SK-N-SH (cell line): ENCODE results near the gene PNMA1. TPM values are rescaled to one million over a fixed set of nuclear protein-coding genes. Genes with fewer than 3 reads are reported as not detected.

Experiments used
- CTCF ChIA-PET: fragments of 300-600, 350-600 bp; formaldehyde crosslinking; extraction: SDS; loops from one replicate; lab custom pipeline; 2021; lab: Yijun Ruan, JAX
- POLR2A ChIA-PET: fragments of 350-600 bp; sonication (Branson Sonifier 250); formaldehyde crosslinking; extraction: SDS; loops from one replicate; lab custom pipeline; 2020; ENCODE audit warnings: antibody characterized with exemption, inconsistent platforms; lab: Yijun Ruan, JAX
- DNase-seq: peaks from one replicate; pipeline ENCODE4 v3.0.0; 2012
- H2AFZ ChIP-seq: fragments of 200-600 bp; sonication (generic); 2 replicates; pipeline ENCODE4 v1.8.1; 2016; ENCODE audit warnings: antibody characterized with exemption, mild to moderate bottlenecking, low read depth
- H3F3A ChIP-seq: fragments of 200-600 bp; sonication (generic); replicated peaks from 2 replicates; pipeline ENCODE3; 2016; ENCODE audit warnings: antibody characterized with exemption, mild to moderate bottlenecking; ENCODE audit not compliant: insufficient read depth
- H3K27ac ChIP-seq, 2 experiments: fragments of 200-500 bp in 1 of 2; fragments of 200-600 bp in 1 of 2; sonication (Bioruptor generic) in 1 of 2; sonication (generic), shearing (Covaris generic) in 1 of 2; 2 replicates each; pipeline versions ENCODE4 v1.5.1 to v1.6.1; 2014 to 2016; ENCODE audit warnings: low read depth in 2 of 2, inconsistent platforms in 1 of 2, low read length in 1 of 2, mild to moderate bottlenecking in 1 of 2, mixed read lengths in 1 of 2
- H3K27me3 ChIP-seq: fragments of 200-600 bp; sonication (generic), shearing (Covaris generic); 2 replicates; pipeline ENCODE4 v1.6.1; 2016; ENCODE audit warnings: mixed run types; ENCODE audit not compliant: insufficient read depth
- H3K36me3 ChIP-seq, 2 experiments: fragments of 200-500 bp in 1 of 2; fragments of 200-600 bp in 1 of 2; sonication (Bioruptor generic) in 1 of 2; sonication (generic) in 1 of 2; replicated peaks in 1 of 2; 2 replicates each; pipeline versions ENCODE3 to v1.5.1; 2014 to 2016; ENCODE audit warnings: low read length in 1 of 2, mild to moderate bottlenecking in 1 of 2; ENCODE audit not compliant: insufficient read depth in 2 of 2, control insufficient read depth in 1 of 2
- H3K4me1 ChIP-seq, 2 experiments: fragments of 200-500 bp in 1 of 2; fragments of 200-600 bp in 1 of 2; sonication (Bioruptor generic) in 1 of 2; sonication (generic), shearing (Covaris generic) in 1 of 2; 2 replicates each; pipeline versions ENCODE4 v1.5.1 to v1.6.1; 2014 to 2016; ENCODE audit warnings: low read depth in 1 of 2, low read length in 1 of 2, mixed run types in 1 of 2; ENCODE audit not compliant: insufficient read depth in 2 of 2, control insufficient read depth in 1 of 2
- H3K4me2 ChIP-seq: fragments of 200-600 bp; sonication (generic), shearing (Covaris generic); 2 replicates; pipeline ENCODE4 v1.6.1; 2017; ENCODE audit warnings: mixed run types
- H3K4me3 ChIP-seq, 2 experiments: fragments of 200-500 bp in 1 of 2; fragments of 200-600 bp in 1 of 2; sonication (Bioruptor generic) in 1 of 2; sonication (generic), shearing (Covaris generic) in 1 of 2; 2 replicates each; pipeline versions ENCODE4 v1.5.1 to v1.8.1; 2014 to 2016; ENCODE audit warnings: low read depth in 2 of 2, inconsistent platforms in 1 of 2, low read length in 1 of 2, mild to moderate bottlenecking in 1 of 2, mixed read lengths in 1 of 2, moderate library complexity in 1 of 2
- H3K79me2 ChIP-seq: fragments of 200-600 bp; sonication (generic); 2 replicates; pipeline ENCODE4 v1.8.1; 2017; ENCODE audit warnings: mild to moderate bottlenecking; ENCODE audit not compliant: insufficient read depth
- H3K9ac ChIP-seq: fragments of 200-600 bp; sonication (generic); 2 replicates; pipeline ENCODE4 v1.6.1; 2017; ENCODE audit warnings: mixed run types
- H3K9me2 ChIP-seq: fragments of 200-600 bp; sonication (generic); 2 replicates; pipeline ENCODE4 v1.6.1; 2017; ENCODE audit warnings: mixed run types
- H3K9me3 ChIP-seq: fragments of 200-600 bp; sonication (generic); 2 replicates; pipeline ENCODE4 v1.6.1; 2017; ENCODE audit warnings: mixed run types, mild to moderate bottlenecking, moderate library complexity
- H4K20me1 ChIP-seq: fragments of 200-600 bp; sonication (generic); 2 replicates; pipeline ENCODE4 v1.6.1; 2017; ENCODE audit warnings: mild to moderate bottlenecking, mixed run types; ENCODE audit not compliant: insufficient read depth
- CHD2 ChIP-seq: fragments of 150-350 bp; IDR thresholded peaks from 2 replicates; pipeline ENCODE4 v1.6.1; 2018; ENCODE audit warnings: low read length; ENCODE audit not compliant: partially characterized antibody
- ELF1 ChIP-seq: IDR thresholded peaks from 2 replicates; pipeline ENCODE4 v1.4.0; 2012
- EP300 ChIP-seq, 2 experiments: IDR thresholded peaks; 2 replicates each; pipeline versions ENCODE4 v1.4.0 to v1.6.1; 2012; ENCODE audit warnings: borderline replicate concordance in 1 of 2, low read depth in 1 of 2, low read length in 1 of 2
- EZH2phosphoT487 ChIP-seq: fragments of 200-600 bp; sonication (generic); IDR thresholded peaks from 2 replicates; pipeline ENCODE4 v1.6.1; 2017; ENCODE audit warnings: low read depth, mixed run types, mild to moderate bottlenecking, antibody characterized with exemption, moderate library complexity, borderline replicate concordance
- FOXJ3 ChIP-seq: sonication (generic); formaldehyde crosslinking; IDR thresholded peaks from 2 replicates; pipeline ENCODE4 v1.5.1; 2020; ENCODE audit warnings: mild to moderate bottlenecking, missing genetic modification reagents
- GATA2 ChIP-seq: sonication (generic); formaldehyde crosslinking; IDR thresholded peaks from 2 replicates; pipeline ENCODE4 v1.5.0; 2020; ENCODE audit warnings: mild to moderate bottlenecking, missing genetic modification reagents
- JUND ChIP-seq: IDR thresholded peaks from 2 replicates; pipeline ENCODE4 v1.4.0; 2012
- MEF2A ChIP-seq: IDR thresholded peaks from 2 replicates; pipeline ENCODE4 v1.4.0; 2012; ENCODE audit warnings: low read depth, borderline replicate concordance
- MXI1 ChIP-seq: IDR thresholded peaks from 2 replicates; pipeline ENCODE4 v1.6.1; 2012; ENCODE audit warnings: mild to moderate bottlenecking, low read depth, low read length, improper control_type of control experiment
- NRF1 ChIP-seq: IDR thresholded peaks from 2 replicates; pipeline ENCODE4 v1.6.1; 2012; ENCODE audit warnings: low read depth, mild to moderate bottlenecking, low read length
- POLR2AphosphoS5 ChIP-seq: IDR thresholded peaks from 2 replicates; pipeline ENCODE4 v1.6.1; 2012; ENCODE audit warnings: low read depth, low read length
- RAD21 ChIP-seq: IDR thresholded peaks from 2 replicates; pipeline ENCODE4 v1.6.1; 2012; ENCODE audit warnings: mild to moderate bottlenecking, low read length
- RCOR1 ChIP-seq: fragments of 150-350 bp; IDR thresholded peaks from 2 replicates; pipeline ENCODE4 v1.6.1; 2017; ENCODE audit warnings: antibody characterized with exemption, low read length
- RXRA ChIP-seq: IDR thresholded peaks from 2 replicates; pipeline ENCODE4 v1.4.0; 2012; ENCODE audit warnings: low read depth, mild to moderate bottlenecking, borderline replicate concordance
- SIN3A ChIP-seq: IDR thresholded peaks from 2 replicates; pipeline ENCODE4 v1.6.1; 2012; ENCODE audit warnings: low read depth, mild to moderate bottlenecking, low read length, moderate library complexity, borderline replicate concordance
- SMC3 ChIP-seq: IDR thresholded peaks from 2 replicates; pipeline ENCODE4 v1.6.1; 2012; ENCODE audit warnings: low read depth, low read length, improper control_type of control experiment
- TAF1 ChIP-seq: IDR thresholded peaks from 2 replicates; pipeline ENCODE4 v1.6.1; 2012; ENCODE audit warnings: low read depth, mild to moderate bottlenecking, low read length, moderate library complexity, borderline replicate concordance
- TEAD4 ChIP-seq: IDR thresholded peaks from 2 replicates; pipeline ENCODE4 v1.4.0; 2012; ENCODE audit warnings: mild to moderate bottlenecking, borderline replicate concordance; ENCODE audit not compliant: insufficient read depth
- USF1 ChIP-seq: IDR thresholded peaks from 2 replicates; pipeline ENCODE4 v1.4.0; 2012; ENCODE audit warnings: low read depth, borderline replicate concordance
- YY1 ChIP-seq: IDR thresholded peaks from 2 replicates; pipeline ENCODE4 v1.4.0; 2012; ENCODE audit warnings: low read depth, mild to moderate bottlenecking
- WGBS: methylation state at CpG from one replicate; pipeline ENCODE4 v1.1.6; 2017; ENCODE audit warnings: low lambda C conversion rate; 5-methylcytosine and 5-hydroxymethylcytosine counted together
- polyA plus RNA-seq, 3 experiments: library from polyadenylated mRNA; depleted of rRNA; stranded (reverse); fragments of >200 nt; gene quantifications; 2 replicates each; pipeline ENCODE4 v1.2.3, GENCODE V29; 2012

PNMA1 gene
- polyA plus RNA-seq, 1 of the 3 experiments (the other 2 are of a cell fraction) = 31.5 TPM

DNA sequence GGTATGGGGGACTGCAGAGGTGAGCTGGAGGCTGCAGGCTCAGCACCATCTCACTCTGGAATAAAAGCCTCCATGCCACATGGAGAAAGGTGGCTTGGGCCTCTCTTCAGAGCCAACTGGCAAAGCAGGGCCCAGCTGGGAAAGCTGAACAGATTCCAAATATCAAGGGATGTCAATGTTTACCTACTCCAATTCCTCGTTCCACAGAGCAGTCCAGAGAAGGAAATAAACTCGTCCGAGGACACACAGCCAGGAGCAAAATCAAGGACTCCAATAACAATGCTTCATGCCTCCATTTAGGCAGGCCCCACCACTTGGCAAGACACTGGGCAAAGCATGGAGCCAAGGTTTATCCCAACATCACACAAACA, 36.3 kb upstream of the PNMA1 start:
- CTCF ChIA-PET = interaction anchor here (1.5 to 2.7 kb wide), 3 partner anchors 8 to 32 kb away, joined by 3 to 13 read pairs (median 6); no protein-coding TSS in a partner anchor
- POLR2A ChIA-PET = no interaction called here

DNA sequence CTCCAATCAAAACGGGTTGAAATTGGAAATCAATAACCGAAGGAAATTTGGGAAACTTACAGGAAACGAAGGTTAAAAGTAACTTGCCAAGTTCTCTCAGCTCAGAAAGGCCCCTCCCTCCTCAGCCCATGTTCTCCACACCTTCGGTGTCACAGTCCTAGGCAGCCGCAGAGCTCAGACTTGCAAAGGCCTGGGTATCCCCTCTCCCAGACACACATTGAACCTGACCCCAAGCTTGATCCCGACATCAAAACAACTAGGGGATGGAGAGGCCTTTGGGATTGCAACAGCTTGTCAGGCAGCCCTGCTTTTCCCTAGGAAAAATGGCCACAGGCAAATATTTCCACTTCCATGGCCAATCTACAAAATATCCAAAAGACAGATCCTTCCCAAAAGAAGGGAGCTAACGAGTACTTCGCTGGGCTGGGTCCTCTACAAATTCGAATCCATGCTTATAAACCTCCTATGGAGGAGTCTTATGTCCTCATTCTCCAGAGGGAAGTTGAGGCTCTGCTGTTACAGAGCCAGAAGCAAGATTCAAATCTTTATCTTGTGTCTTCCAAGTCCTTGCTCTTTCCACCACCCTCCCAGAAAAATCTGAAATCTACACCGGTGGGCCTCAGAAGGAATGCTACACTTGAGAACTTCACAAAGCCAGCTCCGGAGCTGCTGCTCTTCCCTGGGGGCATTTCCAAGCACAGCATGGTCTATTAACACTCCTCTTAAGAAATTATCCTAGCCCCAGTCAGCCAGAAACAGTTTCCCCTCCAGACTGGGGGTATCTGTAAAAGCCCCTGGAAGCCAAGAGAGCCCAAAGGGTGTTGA, 35.7 kb upstream of the PNMA1 start:
- H3K79me2 ChIP-seq = peaks cover 97% of the 10 kb centered on the region

More for the DNA sequence above, 36.3 kb upstream of the PNMA1 start:
- Histone ChIP-seq H3K9me3 (no peaks in the 10 kb centered on the region), H3K36me3 (no peaks in the 10 kb centered on the region), H3F3A (no peaks in the 10 kb centered on the region), H3K27ac (no peak overlapping the region), H3K4me1 (peaks cover 43 to 67% of the 10 kb centered on the region in 2 experiments; a peak in 3 of 4 replicates), H3K79me2 (peaks cover 97% of the 10 kb centered on the region), H3K4me3 (no peak overlapping the region), H3K9me2 (no peaks in the 10 kb centered on the region), H3K9ac (no peak overlapping the region), H2AFZ (no peak overlapping the region), H4K20me1 (peaks cover 96% of the 10 kb centered on the region), H3K4me2 (no peak overlapping the region), H3K27me3 (no peaks in the 10 kb centered on the region)
- no peak for TF ChIP-seq TAF1
- TF ChIP-seq SMC3 = no peak
- no peak for TF ChIP-seq ELF1
- TF ChIP-seq MXI1 = no peak
- 86% methylated on average over 1 of the region's 3 CpGs for WGBS
- no peak for DNase-seq

More for the DNA sequence above, 35.7 kb upstream of the PNMA1 start:
- Histone ChIP-seq H3K9me3 (no peaks in the 10 kb centered on the region), H3F3A (no peaks in the 10 kb centered on the region), H2AFZ (no peak overlapping the region), H3K27me3 (no peaks in the 10 kb centered on the region), H4K20me1 (peaks cover 96% of the 10 kb centered on the region), H3K4me1 (peaks cover 38 to 67% of the 10 kb centered on the region in 2 experiments; a peak in 3 of 4 replicates), H3K4me2 (no peak overlapping the region), H3K9me2 (no peaks in the 10 kb centered on the region), H3K9ac (no peak overlapping the region), H3K4me3 (no peak overlapping the region), H3K36me3 (no peaks in the 10 kb centered on the region), H3K27ac (no peak overlapping the region)
- POLR2A ChIA-PET = no interaction called here
- CTCF ChIA-PET = interaction anchor here (1.1 to 2.7 kb wide), 4 partner anchors 9 to 31 kb away, joined by 3 to 13 read pairs (median 5); no protein-coding TSS in a partner anchor
- DNase-seq = no peak
- WGBS = 92% methylated on average over 11 of the region's 11 CpGs
- no peak for TF ChIP-seq RAD21
- TF ChIP-seq ELF1 = no peak
- no peak for TF ChIP-seq USF1
- TF ChIP-seq YY1 = no peak
- TF ChIP-seq FOXJ3 (CRISPR knock-in tag) = no peak
- TF ChIP-seq EP300 (IDR thresholded peaks at IDR 0.05; ENCODE audit: borderline replicate concordance in 1 of 2, low read depth in 1 of 2, low read length in 1 of 2) = no peak
- TF ChIP-seq SIN3A = no peak
- no peak for TF ChIP-seq TEAD4
- TF ChIP-seq TAF1 = no peak
- TF ChIP-seq EZH2phosphoT487 = no peak
- no peak for TF ChIP-seq MXI1
- TF ChIP-seq NRF1 = no peak
- no peak for TF ChIP-seq GATA2
- TF ChIP-seq MEF2A = no peak
- TF ChIP-seq CHD2 = no peak
- no peak for TF ChIP-seq RXRA
- TF ChIP-seq JUND = no peak
- TF ChIP-seq POLR2AphosphoS5 = no peak
- no peak for TF ChIP-seq RCOR1
